GM21825 (cell line): ENCODE data around the gene CHTF18.
A peak's percentile ranks its signal among the peaks of the same experiment; 100 is the strongest.
"Not testable (repeated sequence)": the region's sequence is repeated elsewhere in the genome, so short reads cannot be mapped to it uniquely, and the experiment has no call there.

Experiments
- ATAC-seq: cut with Tn5 transposase; IDR thresholded peaks from one replicate; pipeline ENCODE4 v1.9.1; 2021; ENCODE audit warnings: mild to moderate bottlenecking, moderate library complexity; ENCODE audit not compliant: unreplicated experiment

The CHTF18 gene

DNA sequence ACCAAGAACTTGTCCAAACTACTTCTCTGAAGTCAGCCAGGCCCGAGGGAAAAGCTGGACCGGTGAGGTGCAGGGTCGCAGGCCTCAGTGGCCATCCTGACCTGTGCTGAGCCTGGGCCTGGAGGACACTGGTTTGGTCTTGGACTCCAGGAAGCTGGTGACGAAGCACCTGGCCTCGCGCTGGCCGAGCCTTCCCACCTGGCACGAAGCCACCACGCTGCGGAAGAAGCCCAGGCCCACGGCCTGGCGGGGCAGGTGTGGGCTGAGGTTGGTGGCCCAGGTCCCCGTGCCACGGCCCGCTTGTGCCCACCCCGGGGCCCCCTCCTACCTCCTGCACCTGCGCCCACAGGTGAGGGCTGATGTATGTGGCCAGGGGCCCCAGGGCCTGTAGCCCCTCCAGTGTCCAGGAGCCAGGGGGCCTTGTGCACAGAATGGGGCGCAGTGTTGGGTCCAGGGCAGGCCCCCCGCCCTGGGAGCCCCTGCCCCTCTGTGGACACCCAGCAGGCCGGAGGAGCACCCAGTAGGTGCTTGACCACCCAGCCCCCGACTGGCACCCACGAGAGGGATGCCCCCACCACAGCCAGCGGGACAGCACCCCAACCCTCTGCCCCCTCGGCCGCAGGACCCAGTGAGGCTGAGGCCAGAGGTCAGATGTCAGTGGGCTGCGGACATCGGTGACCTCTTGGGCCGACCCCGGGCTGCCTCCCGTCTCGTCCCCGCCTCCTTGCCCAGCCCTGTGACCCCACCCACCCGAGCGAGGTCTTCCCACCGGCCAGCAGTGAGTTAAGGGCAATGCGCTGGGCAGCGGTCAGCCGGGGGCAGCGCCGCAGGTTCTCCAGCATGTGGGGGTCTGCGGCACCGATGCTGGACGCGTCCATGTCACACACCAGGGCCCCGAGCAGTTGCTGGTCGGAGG is 14.1 kb upstream of the CHTF18 start:
- no peak for ATAC-seq

DNA sequence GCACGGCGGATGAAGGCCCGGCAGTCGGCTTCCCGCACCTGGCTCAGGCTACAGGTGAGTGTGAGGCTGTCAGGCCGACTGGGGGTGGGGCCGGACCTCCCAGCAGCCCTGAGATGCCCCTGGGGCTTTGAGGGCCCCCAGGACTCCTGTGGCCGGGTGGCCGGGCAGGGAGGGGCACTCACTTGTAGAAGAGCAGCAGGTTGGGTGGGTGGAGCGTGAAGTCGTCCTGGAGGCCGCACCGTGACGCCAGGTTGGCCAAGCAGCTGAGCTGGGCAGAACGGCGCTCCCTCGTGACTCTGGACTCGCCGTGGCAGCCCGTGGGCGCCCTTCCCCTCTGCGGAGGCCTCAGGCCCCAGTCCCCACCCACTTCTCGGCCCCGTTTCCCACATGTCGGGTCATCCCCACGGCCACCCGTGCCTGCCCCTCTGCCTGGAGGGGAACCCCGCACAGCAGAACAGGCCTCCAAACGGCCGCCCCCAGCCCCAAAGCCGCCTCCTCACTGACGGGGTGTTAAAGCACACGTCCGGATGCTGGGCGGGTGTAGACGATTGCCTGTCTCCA is 13.1 kb upstream of the CHTF18 start:
- ATAC-seq, result no peak

DNA sequence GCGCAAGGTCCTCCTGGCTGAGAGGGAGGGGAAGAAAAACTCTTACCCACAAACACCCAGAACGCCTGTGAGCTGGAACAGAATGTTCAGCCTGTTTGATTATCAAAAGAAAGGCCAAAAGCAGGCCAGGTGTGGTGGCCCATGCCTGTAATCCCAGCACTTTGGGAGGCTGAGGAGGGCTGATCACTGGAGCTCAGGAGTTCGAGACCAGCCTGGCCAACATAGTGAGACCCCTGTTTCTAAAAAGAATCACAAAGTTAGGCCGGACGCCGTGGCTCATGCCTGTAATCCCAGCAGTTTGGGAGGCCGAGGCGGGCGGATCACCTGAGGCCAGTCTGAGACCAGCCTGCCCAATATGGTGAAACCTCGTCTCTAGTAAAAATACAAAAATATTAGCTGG is 12.1 kb upstream of the CHTF18 start:
- not testable (repeated sequence) for ATAC-seq

DNA sequence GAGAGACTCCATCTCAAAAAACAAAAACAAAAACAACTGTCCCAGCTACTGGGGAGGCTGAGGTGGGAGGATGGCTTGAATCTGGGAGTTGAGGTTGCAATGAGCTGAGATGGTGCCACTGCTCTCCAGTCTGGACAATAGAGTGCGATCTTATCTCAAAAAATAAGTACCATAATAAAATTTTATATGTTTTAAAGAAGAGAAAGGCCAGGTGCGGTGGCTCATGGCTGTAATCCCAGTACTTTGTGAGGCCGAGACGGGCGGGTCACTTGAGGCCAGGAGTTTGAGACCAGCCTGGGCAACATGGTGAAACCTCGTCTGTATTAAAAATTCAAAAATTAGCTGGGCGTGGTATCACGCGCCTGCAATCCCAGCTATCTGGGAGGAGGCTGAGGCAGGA is 11.6 kb upstream of the CHTF18 start:
- no peak for ATAC-seq

DNA sequence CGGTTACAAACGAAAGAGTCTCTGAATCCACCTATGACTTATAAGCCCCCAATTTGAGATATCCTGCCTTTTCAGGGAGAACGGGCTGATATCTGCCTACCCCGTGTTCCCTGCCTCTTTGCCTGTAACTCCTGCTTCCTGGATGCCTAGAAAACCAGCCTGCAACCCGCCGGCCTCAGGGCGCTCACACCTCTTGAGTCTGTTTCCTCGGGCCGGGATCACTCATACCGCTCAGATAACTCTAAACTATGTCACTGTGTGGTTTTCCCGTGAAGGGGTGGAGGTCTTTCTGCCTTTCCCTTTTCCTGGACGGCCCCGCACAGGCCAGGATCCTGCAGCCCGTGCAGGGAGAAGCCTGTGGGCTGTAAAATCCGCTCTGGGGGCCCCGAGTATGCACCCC is 10.6 kb upstream of the CHTF18 start:
- no peak for ATAC-seq

DNA sequence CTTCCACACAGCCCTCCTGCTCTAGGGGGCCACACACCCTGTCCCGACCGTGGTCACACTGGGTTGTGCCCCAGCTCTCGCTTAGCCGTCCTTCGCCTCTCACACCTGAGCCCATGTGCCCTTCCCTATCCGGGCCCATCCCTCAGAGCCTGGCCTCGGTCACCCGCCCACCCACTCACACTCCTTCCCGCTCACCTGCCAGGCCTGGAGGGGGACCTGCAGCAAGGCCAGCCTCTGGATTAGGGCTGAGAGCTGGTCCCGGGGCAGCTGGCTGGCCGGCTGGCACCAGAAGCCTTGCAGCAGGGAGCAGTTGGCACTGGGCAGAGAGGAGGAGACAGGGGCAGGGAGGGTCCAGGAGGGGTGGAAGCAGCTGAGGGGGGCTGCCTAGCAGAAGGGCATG is 10.0 kb upstream of the CHTF18 start:
- no peak for ATAC-seq

DNA sequence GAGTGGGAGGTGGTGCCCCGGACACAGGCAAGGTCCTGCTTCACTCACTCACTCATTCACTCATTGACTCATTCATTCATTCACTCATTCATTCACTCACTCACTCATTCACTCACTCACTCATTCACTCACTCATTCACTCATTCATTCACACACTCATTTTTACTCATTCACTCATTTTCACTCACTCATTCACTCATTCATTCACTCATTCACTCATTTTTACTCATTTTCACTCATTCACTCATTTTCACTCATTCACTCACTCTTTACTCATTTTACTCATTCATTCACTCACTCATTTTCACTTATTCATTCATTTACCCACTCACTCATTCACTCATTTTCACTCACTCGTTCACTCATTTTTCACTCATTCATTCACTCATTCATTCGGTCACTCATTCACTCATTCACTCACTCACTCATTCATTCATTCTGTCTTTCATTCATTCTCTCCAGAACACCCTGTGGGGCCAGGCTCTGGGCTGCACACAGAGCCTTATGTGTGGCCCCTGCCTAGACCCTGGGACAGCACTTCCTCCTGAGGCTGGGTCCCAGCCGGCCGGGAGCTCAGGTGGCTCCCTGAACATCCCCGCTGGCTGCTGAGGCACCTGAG is 9.4 kb upstream of the CHTF18 start:
- ATAC-seq, result no peak

DNA sequence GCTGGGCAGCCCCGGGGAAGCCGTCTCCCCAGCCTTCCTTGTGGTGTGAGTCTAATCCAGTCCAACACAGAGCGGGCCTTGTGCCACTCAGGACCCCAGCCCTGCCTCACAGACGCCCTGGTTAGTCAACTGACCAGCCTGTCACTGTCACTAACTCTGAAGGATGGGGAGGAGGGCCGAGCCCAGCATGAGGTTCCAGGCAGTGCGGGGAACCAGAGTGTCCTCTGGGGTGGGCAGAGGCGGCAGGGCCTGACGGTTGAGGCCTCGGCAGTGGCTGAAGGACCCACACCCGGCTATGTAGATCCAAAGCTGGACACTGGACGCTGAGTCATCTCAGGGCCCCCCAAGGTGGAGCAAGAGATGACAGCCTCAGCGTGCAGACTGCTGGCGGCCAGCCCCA is 8.9 kb upstream of the CHTF18 start:
- no peak for ATAC-seq

DNA sequence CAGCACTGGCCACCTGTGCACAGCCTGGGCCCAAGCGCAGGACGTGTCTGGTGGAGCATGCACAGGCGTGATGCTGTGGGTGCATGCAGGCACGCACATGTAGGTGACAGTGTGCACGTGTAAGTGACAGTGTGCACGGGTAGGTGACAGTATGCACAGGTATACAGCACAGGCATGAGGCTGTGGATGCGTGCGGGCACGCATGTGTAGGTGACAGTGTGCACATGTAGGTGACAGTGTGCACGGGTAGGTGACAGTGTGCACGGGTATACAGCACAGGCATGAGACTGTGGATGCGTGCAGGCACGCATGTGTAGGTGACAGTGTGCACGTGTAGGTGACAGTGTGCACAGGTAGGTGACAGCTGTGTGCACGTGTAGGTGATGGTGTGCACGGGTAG is 8.1 kb upstream of the CHTF18 start:
- no peak for ATAC-seq

DNA sequence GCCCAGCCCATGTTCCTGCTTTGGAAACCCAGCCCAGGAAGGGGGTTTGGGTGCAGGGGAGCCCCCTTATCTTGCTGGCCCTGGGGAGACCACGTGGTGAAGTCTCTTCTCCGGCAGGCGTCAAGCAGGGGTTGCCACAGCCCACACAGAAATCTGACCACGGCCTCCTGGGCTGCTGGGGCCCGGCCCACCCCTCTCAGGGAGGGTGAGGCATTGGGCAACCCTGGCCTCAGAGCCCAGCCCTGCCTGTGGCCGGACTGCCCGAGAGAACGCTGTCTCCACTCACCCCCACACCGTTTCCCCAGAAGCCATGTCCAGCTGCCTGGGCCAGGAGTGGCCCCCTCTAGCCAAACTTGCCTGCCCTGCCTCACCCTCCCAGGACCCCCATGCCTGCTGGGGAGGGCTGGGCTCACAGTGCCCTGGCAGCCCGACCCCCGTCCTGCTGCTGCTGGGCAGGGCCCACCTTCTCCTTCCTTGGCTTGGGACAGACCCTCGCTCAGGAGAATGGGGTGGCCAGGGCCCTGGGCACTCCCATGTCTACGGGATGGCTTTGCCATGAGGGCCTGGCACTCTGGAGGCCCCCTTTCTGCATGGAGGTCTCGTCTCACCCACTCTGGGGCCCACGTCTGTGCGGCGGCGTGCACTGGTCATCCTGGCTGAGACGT is 6.9 kb upstream of the CHTF18 start:
- no peak for ATAC-seq

DNA sequence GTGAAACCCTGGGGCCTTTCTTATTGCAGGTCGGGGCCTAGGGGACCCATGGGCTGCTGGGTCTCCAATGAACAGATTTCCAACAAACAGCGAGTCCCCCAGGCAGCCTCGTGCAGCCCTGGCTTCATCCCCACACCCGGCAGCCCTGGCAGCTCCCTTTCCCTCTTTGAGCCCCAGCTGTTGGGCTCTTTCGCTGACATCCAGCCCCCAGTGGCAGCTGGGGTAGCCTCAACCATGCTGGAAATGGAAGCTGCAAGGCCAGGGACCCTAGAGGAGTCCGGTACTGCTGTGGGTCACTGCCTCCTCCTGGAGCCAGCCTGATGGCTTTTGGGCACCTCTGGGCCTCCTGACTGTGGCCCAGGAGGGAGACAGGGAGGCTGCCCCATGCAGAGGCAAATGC is 6.2 kb upstream of the CHTF18 start:
- no peak for ATAC-seq

DNA sequence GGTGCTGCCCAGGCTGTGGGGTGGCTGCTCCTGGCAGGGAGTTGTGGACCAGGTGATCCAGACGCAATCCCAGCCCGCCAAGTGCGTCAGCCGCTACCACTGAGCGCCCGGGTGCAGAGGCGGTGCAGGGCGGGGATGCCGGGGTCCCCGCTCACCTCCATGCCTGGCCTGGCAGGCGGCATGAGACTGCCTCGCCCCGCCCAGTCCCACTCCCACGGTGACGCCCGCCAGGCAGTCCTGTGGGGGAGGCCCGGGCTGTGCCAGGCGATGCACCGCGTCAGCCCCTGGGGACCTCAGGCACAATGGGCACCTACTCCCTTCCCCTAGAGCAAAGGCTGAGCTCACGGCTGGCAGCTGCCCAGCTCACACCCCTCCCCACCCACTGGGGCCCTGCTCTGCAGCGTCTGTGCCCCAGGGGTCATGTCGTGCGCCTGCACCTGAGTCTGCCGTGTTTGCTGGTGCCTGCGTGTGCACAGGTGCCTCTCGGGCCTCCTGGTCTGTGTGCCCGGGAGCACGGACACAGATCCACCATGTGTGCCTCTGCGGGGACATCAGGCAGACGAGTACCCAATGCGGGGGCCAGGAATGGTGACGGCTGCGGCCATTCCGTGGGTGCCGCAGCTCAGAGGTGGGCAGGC is 5.5 kb upstream of the CHTF18 start:
- ATAC-seq, result no peak

DNA sequence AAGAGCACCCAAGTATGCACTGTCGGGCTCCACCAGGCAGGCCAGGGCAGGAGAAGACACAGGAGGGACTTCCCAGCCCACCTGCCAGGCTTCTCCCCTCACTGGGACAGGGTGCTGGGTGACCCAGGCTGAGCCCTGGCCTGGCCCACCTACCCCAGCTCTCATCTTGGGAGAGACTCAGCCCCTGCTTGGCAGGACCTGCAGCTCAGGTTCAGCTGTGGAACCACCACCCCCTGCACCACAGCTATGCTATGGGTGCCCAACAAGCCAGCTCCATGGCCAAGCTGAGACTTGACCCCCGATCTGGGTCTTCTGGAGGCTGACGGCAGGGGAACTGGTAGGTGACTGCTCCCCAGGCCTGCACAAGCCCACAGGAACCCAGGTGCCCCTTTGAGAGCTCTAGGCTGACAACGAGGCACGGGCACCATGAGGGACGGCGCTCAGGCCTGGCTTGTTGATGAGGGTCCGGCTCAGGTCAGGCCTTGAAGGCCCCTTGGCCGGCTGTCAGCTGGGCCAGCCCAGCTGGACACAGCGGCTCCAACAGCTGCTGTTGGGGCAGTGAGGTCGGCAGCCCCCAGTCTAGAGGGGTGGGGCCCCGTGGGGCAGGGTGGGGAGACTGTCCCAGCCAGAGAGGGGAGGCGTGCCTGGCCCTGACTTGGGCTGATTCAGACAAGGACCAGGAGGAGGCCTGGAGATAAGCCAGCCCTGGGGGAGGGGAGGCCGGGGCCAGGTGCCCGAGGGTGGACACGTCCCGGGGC is 4.8 kb upstream of the CHTF18 start:
- no peak for ATAC-seq

DNA sequence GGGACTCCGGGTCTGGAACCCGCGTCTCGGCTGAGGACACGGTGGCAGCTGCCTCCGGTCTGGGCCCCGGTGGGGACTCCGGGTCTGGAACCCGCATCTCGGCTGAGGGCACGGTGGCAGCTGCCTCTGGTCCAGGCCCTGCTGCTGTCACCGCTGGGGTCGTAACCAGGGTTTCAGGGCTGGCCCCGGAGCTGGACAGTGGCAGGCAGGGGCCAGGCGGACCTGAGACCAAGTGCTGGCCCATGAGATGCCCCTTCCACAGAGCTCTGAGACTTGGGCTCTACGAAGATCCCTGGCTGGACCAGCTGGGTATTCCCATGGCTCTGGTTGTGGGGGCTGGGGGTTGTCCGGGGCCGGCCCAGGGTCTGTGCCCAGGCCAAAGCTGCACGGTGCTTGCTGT is 4.0 kb upstream of the CHTF18 start:
- no peak for ATAC-seq

DNA sequence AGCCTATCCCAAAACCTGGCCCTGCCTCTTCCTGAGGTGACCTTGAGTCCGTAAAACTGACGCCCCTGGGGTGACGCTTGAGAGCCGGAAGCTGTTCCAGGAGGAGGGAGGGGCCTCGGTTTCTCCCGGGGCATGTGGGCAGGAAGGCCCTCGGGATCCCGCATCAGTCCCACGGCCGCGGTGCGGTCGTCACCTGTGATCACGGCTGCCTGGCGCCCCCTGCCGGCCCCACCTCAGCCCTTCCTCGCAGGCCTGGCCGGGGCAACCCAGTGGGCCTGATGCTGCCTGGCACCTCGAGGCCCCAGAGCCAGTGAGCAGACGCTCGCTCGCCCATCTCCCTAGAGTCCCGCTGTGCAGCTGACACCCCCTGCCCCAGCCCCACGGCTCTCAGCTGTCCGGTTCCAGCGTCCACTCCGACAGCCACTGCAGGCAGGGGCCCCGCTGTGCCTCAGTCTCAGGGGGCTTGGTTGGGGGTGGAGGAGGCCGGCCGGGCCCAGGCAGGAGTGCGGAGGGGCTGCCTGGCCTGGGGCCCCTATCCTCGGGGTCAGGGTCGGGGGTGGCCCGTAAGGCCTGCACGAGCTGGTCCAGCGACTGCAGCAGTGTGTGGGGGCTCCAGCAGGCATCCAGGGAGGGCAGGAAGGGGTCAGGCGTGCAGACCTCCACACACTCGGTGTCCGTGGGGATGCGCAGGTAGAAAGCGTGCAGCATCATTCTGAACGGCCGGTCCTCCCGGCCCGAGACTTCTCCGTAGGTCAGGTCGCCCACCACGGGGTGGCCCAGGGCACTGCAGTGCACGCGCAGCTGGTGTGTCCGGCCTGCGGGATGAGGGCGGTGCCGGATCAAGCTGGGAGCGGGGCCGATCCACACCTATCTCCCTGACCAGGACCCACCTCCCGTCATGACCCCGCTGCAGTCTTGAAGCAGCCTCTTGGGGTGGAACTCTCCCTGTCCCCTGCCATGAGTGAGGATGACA is 2.6 kb upstream of the CHTF18 start:
- no peak for ATAC-seq

DNA sequence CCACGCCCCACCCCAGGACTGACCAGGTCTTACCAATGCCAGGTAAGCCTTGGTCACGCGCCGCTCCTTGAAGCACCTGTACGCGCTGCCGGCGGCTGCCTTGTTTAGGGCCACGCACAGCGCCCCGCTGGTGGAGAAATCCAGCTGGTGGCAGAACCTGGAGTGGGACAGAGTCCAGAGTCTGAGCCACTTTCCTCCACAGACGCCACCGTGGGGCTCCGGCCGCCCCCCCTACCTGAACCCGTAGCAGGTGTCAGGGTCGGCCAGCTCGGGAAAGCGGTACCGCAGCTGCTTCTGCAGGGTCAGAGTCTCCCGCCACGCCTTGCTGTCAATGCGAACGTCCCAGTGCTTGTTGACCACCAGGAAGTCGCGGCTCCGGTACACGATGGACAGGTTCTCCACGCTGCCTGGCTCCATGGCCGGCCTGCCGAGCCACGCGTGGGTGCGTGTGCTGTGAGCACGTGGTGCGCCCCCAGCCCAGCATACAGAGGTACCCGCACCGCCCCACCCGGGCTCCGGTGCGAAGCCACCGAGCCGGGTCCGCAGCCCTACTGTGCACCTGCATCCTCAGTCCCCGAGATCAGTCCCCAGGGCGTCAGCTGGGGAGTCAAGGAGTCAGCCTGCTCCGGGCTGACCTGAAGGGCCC is 976 bp upstream of the CHTF18 start:
- no peak for ATAC-seq

DNA sequence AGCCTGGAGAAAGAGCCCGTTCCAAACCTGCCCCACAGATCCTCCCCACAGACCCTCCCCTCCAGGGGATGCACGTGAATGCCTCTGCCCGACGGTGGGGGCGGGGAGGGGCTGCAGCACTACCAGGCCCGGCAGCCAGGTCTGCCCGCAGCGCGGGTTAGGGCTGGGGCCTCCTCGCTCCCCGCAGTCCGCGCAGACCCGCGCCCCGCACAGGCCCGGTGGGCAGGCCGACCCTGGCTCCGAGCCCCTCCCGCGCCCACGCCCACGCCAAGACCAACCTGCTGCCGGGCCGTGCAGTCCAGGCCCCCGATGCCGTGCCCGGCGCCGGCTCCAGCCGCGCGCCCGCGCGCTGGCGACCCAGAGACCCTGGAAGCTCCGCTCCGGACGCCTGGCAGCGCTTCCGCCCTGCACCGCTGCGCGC is 432 bp upstream of the CHTF18 start, which contains the start of gene RPUSD1:
RPUSD1 (minus strand) TSS at position 404 of the 421 bp plus-strand sequence. CDS start 644 bp downstream, outside the sequence.
- peak; percentile 20 for ATAC-seq

DNA sequence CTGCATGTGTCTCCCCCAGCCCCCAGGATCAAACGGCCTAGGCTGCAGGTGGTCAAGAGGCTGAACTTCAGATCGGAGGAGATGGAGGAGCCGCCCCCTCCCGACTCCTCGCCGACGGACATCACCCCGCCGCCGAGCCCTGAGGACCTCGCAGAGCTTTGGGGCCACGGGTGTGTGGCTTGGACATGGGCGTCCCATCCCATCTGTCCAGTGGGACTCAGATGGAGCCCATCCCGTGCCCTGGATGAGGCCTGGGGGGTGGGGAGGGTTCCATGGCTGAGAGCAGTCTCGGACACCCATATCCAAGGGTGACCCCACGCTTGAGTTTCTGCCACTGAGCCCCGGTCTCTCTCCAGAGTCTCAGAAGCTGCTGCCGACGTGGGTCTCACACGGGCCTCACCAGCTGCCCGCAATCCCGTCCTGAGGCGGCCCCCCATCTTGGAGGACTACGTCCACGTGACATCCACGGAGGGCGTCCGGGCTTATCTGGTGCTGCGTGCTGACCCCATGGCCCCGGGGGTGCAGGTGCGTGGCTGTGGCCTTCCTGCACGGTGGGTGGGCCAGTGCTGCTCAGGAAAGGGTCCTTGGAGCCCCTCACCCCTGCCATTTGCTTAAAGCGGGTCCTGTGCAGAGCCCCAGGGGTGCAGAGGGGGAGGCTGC is 901 bp downstream of the CHTF18 start:
- ATAC-seq, result no peak
